Esophagus mucosa (tissue), 1 donor: ENCODE data around the gene PPDPF. TPM values are rescaled to one million over a fixed set of nuclear protein-coding genes. Genes with fewer than 3 reads are reported as not detected.
"Not testable (repeated sequence)": the region's sequence is repeated elsewhere in the genome, so short reads cannot be mapped to it uniquely, and the experiment has no call there.

Source experiments
- ATAC-seq: fragments of 200-7000 bp; cut with Tn5 transposase; one replicate; pipeline ENCODE4 v1.9.1; 2020
- total RNA-seq: library from RNA; stranded (reverse); gene quantifications from one replicate; pipeline ENCODE4 v1.2.4, GENCODE V29; 2023
- donor health status: DM: yes; HTN: yes; CAD: no.

Gene PPDPF
- total RNA-seq, 1 donor from 2014 or later, result 459 TPM

GRCh38 chr20:63565699-63566335 is 45.3 kb downstream of the PPDPF start:
- ATAC-seq, result no peak

- ATAC-seq, result no peak
Observed at GRCh38 chr20:63566395-63567135, 46.0 kb downstream of the PPDPF start.

- ATAC-seq, result peak; percentile 3
Observed at GRCh38 chr20:63567136-63567385, 46.5 kb downstream of the PPDPF start.

GRCh38 chr20:63567386-63568169 is 47.0 kb downstream of the PPDPF start:
- peak; percentile 1 for ATAC-seq

- no peak for ATAC-seq
Observed at GRCh38 chr20:63568170-63568981, 47.8 kb downstream of the PPDPF start.

- no peak for ATAC-seq
Observed at GRCh38 chr20:63568986-63569949, 48.7 kb downstream of the PPDPF start.

- ATAC-seq, result no peak
Observed at GRCh38 chr20:63570281-63571086, 49.9 kb downstream of the PPDPF start.

GRCh38 chr20:63571087-63571478 is 50.5 kb downstream of the PPDPF start:
- not testable (repeated sequence) for ATAC-seq

Other genes with a start within 250 kb of the PPDPF start
- gene ARFGAP1, start 248.0 kb upstream of the PPDPF start, total RNA-seq, result 26.3 TPM
- not detected for gene COL20A1, start 227.6 kb upstream of the PPDPF start, total RNA-seq
- not detected for gene CHRNA4, start 159.4 kb upstream of the PPDPF start, total RNA-seq
- not detected for gene KCNQ2, start 48.1 kb upstream of the PPDPF start, total RNA-seq
- 0.76 TPM for gene EEF1A2, start 21.7 kb upstream of the PPDPF start, total RNA-seq
- 92.7 TPM for gene PTK6, start 16.6 kb downstream of the PPDPF start, total RNA-seq
- 0.44 TPM for gene SRMS, start 27.0 kb downstream of the PPDPF start, total RNA-seq
- 0.28 TPM for gene FNDC11, start 33.4 kb downstream of the PPDPF start, total RNA-seq
- 32.0 TPM for gene HELZ2, start 53.5 kb downstream of the PPDPF start, total RNA-seq
- 6.9 TPM for gene GMEB2, start 106.3 kb downstream of the PPDPF start, total RNA-seq
- gene STMN3, start 132.7 kb downstream of the PPDPF start, total RNA-seq, result 4.6 TPM
- 12.2 TPM for gene RTEL1, start 137.5 kb downstream of the PPDPF start, total RNA-seq
- 4.5 TPM for gene TNFRSF6B, start 175.9 kb downstream of the PPDPF start, total RNA-seq
- gene ARFRP1, start 187.2 kb downstream of the PPDPF start, total RNA-seq, result 31.1 TPM
- 11.1 TPM for gene ZGPAT, start 187.3 kb downstream of the PPDPF start, total RNA-seq
- 5.1 TPM for gene LIME1, start 215.9 kb downstream of the PPDPF start, total RNA-seq
- 60.9 TPM for gene SLC2A4RG, start 219.0 kb downstream of the PPDPF start, total RNA-seq